Transverse colon (tissue), 4 donors: Measurements from ENCODE around the gene MRGPRG. TPM values are rescaled to one million over a fixed set of nuclear protein-coding genes. Genes with fewer than 3 reads are reported as not detected.

Experiments used
- DNase-seq: peaks from one replicate; pipeline ENCODE4 v3.0.0-alpha.2; 2019
- H3K27ac ChIP-seq, 4 donors: fragments of 200-600 bp; sonication (generic); 2 replicates each; pipeline ENCODE4 v1.5.1; 2016 to 2018; ENCODE audit warnings: inconsistent platforms in 4 of 4
- H3K27me3 ChIP-seq: fragments of 200-600 bp; sonication (generic); 2 replicates; pipeline ENCODE4 v1.5.1; 2017; ENCODE audit warnings: inconsistent platforms
- H3K36me3 ChIP-seq, 4 donors: fragments of 200-600 bp; sonication (generic); 2 replicates each; pipeline ENCODE4 v1.5.1; 2017 to 2019; ENCODE audit warnings: inconsistent platforms in 4 of 4
- H3K4me1 ChIP-seq, 4 donors: fragments of 200-600 bp; sonication (generic); 2 replicates each; pipeline ENCODE4 v1.5.1; 2017 to 2020; ENCODE audit warnings: inconsistent platforms in 4 of 4
- H3K4me3 ChIP-seq, 4 donors: fragments of 200-600 bp; sonication (generic); 1 replicate in 1 of 4; 2 replicates in 3 of 4; pipeline versions ENCODE4 v1.5.1 to v1.6.1; 2017 to 2019; ENCODE audit warnings: inconsistent platforms in 4 of 4
- H3K9me3 ChIP-seq, 2 donors: fragments of 200-600 bp; sonication (generic); 2 replicates each; pipeline ENCODE4 v1.5.1; 2017 to 2019; ENCODE audit warnings: inconsistent platforms in 2 of 2
- CTCF ChIP-seq, 5 experiments: fragments of 200-600 bp in 3 of 5; fragments of 450-650 bp in 2 of 5; sonication (generic) in 3 of 5; IDR thresholded peaks; 1 replicate in 2 of 5; 2 replicates in 3 of 5; pipeline ENCODE4 v1.5.1; 2016 to 2017; ENCODE audit warnings: antibody characterized with exemption in 5 of 5, inconsistent platforms in 3 of 5, mild to moderate bottlenecking in 2 of 5, moderate library complexity in 1 of 5
- EP300 ChIP-seq: sonication (generic); formaldehyde crosslinking; IDR thresholded peaks from one replicate; pipeline ENCODE4 v1.6.1; 2017; ENCODE audit warnings: antibody characterized with exemption, low read depth
- POLR2A ChIP-seq: fragments of 450-650 bp; IDR thresholded peaks from one replicate; pipeline ENCODE4 v1.6.1; 2016; ENCODE audit warnings: antibody characterized with exemption, mild to moderate bottlenecking, moderate library complexity
- POLR2AphosphoS5 ChIP-seq, 3 donors: sonication (generic); formaldehyde crosslinking; IDR thresholded peaks; one replicate each; pipeline ENCODE4 v1.6.1; 2016; ENCODE audit warnings: antibody characterized with exemption in 3 of 3
- WGBS, 2 donors: methylation state at CpG; one replicate each; pipeline ENCODE4 v1.1.5; 2018; ENCODE audit warnings: low coverage in 1 of 2; 5-methylcytosine and 5-hydroxymethylcytosine counted together
- in situ Hi-C, 4 donors: fragments of 200-750 bp; cut with MboI; loops; one replicate each; pipeline versions ENCODE4 v1.15.0 to v1.15.1; 2017; ENCODE audit warnings: low sequenced_read_pairs in 3 of 4, low pct_ligation_motif_present in 1 of 4, low pct_unique_long_range_greater_than_20kb in 1 of 4
- intact Hi-C: fragments of 100-400 bp; cut with DNase I; formaldehyde crosslinking; loops from one replicate; pipeline ENCODE4 v1.15.1; 2023; ENCODE audit warnings: low total_unique reads
- total RNA-seq, 4 donors: library from RNA; depleted of rRNA; stranded (reverse); fragments of >200 nt; gene quantifications; one replicate each; pipeline ENCODE4 v1.1.0, GENCODE V29; 2016

MRGPRG gene
- total RNA-seq, 4 donors from 2014 or later = not detected

GRCh38 chr11:3245071-3245470 is 26.5 kb upstream of the MRGPRG start:
- H3K9me3 ChIP-seq = no peaks in the 10 kb centered on the region
- no peaks in the 10 kb centered on the region for H3K4me1 ChIP-seq
- in situ Hi-C loops = no loop called here
- TF ChIP-seq EP300 (no peak), CTCF (IDR thresholded peaks at IDR 0.05) (no peak), POLR2A (no peak), POLR2AphosphoS5 (IDR thresholded peaks at IDR 0.05) (no peak)
- DNase-seq = no peak
- intact Hi-C loops = no loop called here
- H3K4me3 ChIP-seq = no peak overlapping the region
- no peaks in the 10 kb centered on the region for H3K36me3 ChIP-seq
- no peak overlapping the region for H3K27ac ChIP-seq
- H3K27me3 ChIP-seq = peaks cover 10% of the 10 kb centered on the region

DNA sequence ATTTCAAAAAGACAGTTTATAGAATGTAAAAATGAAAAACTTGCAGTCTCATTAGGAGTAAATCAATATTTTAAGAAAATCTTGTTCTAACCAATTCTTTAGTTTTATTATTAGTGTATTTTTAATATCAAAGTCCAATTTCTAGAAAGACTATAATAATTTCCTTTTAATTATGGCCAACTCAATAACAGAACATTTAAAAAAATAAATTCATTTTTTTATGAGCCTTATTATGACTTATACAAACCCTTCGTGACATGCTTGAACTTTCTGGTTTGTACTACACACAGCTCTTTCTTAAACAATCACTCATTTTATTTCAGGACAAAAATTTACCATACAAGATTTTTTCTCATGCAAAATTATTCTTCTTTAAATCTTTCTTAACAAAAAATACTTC is 25.3 kb upstream of the MRGPRG start:
- WGBS, 2 donors = 69 to 78% methylated on average over 1 of the region's 1 CpG
- Histone ChIP-seq H3K27me3 (peaks cover 10% of the 10 kb centered on the region), H3K4me3 (no peak overlapping the region), H3K36me3 (no peaks in the 10 kb centered on the region), H3K9me3 (no peaks in the 10 kb centered on the region), H3K27ac (no peak overlapping the region), H3K4me1 (no peaks in the 10 kb centered on the region)
- intact Hi-C loops (no loop called here), in situ Hi-C loops (no loop called here)
- no peak for TF ChIP-seq CTCF (IDR thresholded peaks at IDR 0.05)
- TF ChIP-seq POLR2A = no peak
- TF ChIP-seq EP300 = no peak
- TF ChIP-seq POLR2AphosphoS5 (IDR thresholded peaks at IDR 0.05) = no peak
- DNase-seq = no peak

DNA sequence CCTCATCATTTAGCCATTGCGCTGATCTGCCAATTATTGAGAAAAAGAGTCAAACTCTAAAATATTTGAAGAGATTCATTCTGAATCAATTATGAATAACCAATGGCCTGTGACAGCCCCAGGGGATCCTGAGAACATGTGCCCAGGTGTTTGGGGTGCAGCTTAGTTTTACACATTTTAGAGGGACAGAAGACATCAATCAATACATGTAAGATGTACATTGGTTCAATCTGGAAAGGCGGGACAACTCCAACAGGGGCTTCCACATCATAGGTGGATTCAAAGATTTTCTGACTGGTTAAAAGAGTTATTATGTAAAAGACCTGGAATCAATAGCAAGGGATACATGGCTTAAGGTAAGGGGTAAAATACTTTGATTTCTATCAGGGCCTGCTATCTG is 18.5 kb upstream of the MRGPRG start:
- in situ Hi-C loops = no loop called here
- TF ChIP-seq CTCF (IDR thresholded peaks at IDR 0.05) (no peak), EP300 (no peak), POLR2AphosphoS5 (IDR thresholded peaks at IDR 0.05) (no peak), POLR2A (no peak)

DNA sequence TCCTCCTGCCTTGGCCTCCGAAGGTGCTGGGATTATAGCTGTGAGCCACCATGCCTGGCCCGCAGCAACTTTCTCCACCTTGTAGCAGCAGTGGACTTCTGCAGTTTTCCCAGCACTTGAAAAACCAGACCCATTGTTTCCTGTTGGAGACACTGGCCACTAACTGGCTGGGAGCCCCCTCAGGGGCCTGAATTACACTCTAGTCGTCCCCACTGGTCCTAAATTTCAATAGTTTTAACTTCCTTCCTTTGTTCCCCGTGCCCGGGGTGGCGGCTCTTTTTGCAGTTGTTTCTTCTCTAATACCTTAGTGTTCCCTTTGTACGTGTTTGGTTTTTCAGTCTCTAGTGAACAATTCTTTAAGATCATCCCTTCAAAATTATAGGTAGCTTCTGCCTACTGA is 16.2 kb upstream of the MRGPRG start:
- no peak for DNase-seq
- no peak overlapping the region for H3K4me3 ChIP-seq
- WGBS, 2 donors = 69 to 71% methylated on average over 5 to 7 of the region's 7 CpGs
- peaks cover 30% of the 10 kb centered on the region for H3K27me3 ChIP-seq
- no peaks in the 10 kb centered on the region for H3K4me1 ChIP-seq
- no peak overlapping the region for H3K27ac ChIP-seq
- no peak for TF ChIP-seq POLR2A
- TF ChIP-seq CTCF (IDR thresholded peaks at IDR 0.05) = no peak
- H3K36me3 ChIP-seq = no peaks in the 10 kb centered on the region
- no peaks in the 10 kb centered on the region for H3K9me3 ChIP-seq
- intact Hi-C loops = no loop called here
- in situ Hi-C loops = no loop called here

More for the DNA sequence above, 18.5 kb upstream of the MRGPRG start:
- intact Hi-C loops = no loop called here
- no peaks in the 10 kb centered on the region for H3K4me1 ChIP-seq
- 90 to 91% methylated on average over 2 of the region's 2 CpGs for WGBS, 2 donors
- DNase-seq = no peak
- H3K4me3 ChIP-seq = no peak overlapping the region
- no peaks in the 10 kb centered on the region for H3K9me3 ChIP-seq
- peaks cover 13% of the 10 kb centered on the region for H3K27me3 ChIP-seq
- no peak overlapping the region for H3K27ac ChIP-seq
- no peaks in the 10 kb centered on the region for H3K36me3 ChIP-seq
